Activated CD8-positive, alpha-beta memory T cell treated with anti-CD3 and anti-CD28 coated beads, Interleukin-2, amount 50 U/mL, for 48 hours (primary cell): ENCODE measurements around the gene GABRE.
A peak's percentile ranks its signal among the peaks of the same experiment; 100 is the strongest.

ENCODE experiments used
- DNase-seq: peaks from one replicate; pipeline ENCODE4 v3.0.0-alpha.2; 2020

GABRE gene

DNA sequence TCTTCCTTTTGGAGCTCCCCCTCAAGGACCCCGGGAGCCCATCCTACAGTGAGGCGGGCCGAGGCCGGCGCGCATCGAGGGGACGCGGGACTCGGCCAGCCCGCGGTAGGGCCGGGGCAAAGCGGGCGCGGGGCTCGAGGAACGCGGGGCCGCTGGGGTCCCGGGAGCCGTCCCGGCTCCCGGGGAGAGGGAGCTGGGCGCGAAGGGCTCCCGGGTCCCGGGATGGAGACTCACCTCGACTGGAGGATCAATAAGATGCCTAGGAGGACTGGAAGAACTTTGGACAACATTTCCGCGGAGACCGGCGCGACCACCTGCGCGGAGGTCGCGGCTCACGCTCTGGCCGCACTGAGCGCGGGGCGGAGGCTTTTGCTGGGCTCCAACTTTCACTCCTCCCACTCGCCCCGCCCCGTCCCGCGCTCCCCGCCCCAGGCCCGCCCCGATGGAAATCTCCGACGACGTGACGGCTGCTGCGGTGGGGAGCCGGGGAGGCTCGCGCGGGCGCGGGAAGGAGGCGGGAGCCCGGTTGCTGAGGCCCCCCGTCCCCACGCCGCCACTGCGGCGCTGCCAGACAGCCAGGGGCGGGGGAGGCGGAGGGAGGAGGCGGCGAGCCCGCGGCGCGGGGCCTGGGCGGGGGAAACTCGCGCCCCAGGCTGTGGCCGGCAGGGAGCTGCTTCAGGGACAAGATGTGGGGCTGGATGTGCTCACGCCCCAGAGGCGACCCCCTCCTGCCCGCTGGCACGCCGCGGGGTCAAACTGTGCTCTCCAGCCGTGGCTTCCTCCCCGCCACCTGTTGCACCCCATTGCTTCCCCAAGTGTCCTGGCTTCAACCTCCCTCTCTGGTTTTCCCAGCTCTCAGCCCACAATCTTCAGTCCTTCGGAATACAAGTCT lies at the start of gene GABRE:
GABRE (minus strand) TSS at position 341 of the 892 bp plus-strand sequence; CDS start at position 290, 51 bp downstream.
- DNase-seq = peak; percentile 43

DNA sequence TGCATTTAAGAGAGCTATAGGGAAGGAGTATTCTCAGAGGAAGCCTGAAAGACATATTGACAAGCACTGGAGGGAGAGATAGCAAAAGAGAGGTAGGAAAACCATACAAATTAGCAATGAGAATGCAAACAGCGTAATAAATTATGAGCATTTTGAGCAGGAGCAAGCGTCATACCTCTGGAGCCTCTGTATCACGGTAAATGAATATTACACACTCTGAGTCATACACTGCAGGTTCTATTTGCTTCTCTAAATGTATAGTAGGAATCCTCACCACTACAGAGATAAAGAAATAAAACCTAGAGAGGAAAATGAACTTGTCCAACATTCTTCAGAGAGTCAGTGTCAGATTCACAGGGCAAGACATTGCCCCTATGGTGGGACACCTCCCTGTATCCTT lies 46.4 kb upstream of the GABRE start:
- DNase-seq = no peak

GRCh38 chrX:151999813-152000212 lies 25.3 kb upstream of the GABRE start:
- no peak for DNase-seq

DNA sequence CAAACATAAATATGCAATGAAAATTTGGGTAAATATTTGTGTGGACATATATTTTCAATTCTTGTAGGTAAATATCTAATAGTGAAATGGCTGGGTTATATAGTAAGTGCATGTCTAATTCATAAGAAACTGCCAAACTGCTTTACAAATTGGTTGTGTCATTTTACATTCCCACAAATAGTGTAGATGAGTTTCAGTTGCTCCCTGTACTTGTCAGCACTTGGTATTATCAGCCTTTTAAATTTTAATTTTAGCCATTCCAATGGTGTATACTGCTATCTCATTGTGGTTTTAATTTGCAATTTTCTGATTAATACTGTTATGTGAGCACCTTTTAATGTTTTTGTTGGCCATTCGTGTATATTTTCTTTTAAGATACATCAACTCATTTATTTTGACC lies 23.1 kb upstream of the GABRE start:
- no peak for DNase-seq

- DNase-seq = no peak
Observed at GRCh38 chrX:151996347-151996746, 21.9 kb upstream of the GABRE start.

GRCh38 chrX:151994476-151994875 lies 20.0 kb upstream of the GABRE start:
- no peak for DNase-seq

DNA sequence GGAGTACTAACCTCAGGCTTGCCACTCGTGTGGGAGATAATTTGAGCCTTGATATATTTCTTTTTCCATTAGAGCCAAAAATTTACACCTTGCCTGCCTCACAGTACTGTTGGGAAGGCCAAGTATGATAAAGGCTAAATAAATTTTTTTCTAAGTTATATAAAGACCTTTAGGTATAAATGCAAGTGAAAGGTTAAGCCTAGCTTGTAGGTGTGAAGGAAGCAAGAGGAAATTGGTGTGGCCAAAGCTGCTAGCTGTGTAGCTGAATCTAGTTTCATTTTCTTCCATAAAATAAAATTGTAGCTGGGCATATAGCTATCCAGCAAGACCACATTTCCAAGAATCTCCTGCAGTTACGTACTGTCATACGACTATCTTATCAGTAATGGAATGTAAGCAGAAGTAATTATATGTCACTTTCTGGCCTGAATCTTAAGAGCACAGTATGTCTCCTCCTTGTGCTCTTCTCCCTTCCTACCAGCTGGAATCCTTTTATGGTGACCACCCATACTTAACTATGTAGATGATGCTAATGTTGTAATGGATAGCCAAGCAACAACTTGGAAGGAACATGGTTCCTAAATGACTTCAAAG lies 14.3 kb upstream of the GABRE start:
- no peak for DNase-seq

- no peak for DNase-seq
Observed at GRCh38 chrX:151987108-151987507, 12.6 kb upstream of the GABRE start.

- no peak for DNase-seq
Observed at GRCh38 chrX:151985955-151986354, 11.5 kb upstream of the GABRE start.

- no peak for DNase-seq
Observed at GRCh38 chrX:151985531-151985930, 11.1 kb upstream of the GABRE start.

GRCh38 chrX:151984902-151985301 lies 10.4 kb upstream of the GABRE start:
- DNase-seq = no peak

GRCh38 chrX:151984328-151984727 lies 9.9 kb upstream of the GABRE start:
- DNase-seq = no peak

DNA sequence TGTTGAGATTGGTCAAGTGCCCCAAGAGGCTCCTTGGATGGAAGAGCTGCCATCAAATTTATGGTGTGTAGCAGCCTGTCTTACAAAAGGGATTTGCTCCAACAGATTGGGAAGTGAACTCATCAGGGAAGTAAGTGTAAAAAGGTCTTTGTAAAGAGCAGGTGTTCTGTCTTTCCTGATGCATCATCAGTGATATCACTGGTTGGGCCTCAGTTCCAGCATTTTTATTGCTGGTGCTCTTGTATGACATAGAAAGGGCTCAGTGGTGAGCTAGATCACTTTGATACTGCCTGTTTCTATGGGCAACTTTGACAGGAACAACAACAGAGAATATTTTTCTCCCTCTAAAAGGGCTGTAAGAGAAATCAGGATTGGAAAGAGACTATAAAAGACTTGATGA lies 8.7 kb upstream of the GABRE start:
- DNase-seq = no peak

DNA sequence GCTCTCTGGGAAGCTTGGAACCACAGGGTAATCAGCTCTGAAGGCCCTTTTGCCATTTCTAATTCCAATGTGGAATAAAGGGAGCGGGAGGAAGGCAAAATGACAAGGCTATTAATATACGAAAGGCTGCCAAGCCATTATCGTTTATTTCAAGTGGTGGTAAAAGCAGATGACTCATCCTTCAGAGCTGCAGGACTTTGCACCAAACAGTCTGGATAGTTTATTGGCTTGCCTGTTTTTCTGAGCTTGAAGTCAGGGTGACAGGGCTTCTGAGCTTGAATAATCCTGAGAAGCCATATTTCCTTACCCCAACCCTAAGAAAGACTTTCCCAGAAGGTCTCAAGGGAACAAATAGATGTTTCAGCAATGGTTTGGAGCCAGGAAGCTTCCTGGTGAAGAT lies 7.7 kb upstream of the GABRE start:
- no peak for DNase-seq

GRCh38 chrX:151981129-151981528 lies 6.7 kb upstream of the GABRE start:
- DNase-seq = no peak

GRCh38 chrX:151977923-151978322 lies 3.4 kb upstream of the GABRE start:
- DNase-seq = no peak

GRCh38 chrX:151977009-151977408 lies 2.5 kb upstream of the GABRE start:
- no peak for DNase-seq

- DNase-seq = no peak
Observed at GRCh38 chrX:151975736-151976275, 1.3 kb upstream of the GABRE start.

DNA sequence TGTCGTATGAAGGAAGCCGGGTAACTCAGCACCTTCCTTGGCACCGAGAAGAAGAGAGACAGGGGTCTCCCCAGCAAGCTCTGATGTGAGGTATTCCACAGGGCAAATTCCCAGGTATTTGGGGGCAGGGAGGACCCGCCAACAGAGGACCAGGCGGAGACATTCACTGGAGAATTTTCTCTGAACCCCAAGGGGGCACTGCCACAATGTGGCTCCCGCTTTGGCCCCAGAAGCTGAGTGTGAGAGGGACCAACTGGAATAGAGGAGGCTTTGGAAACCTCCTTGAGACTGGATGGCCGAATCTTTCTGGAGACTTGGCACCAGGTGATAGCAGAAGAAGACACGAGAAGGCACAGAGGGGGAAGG lies 735 bp upstream of the GABRE start:
- DNase-seq = no peak

DNA sequence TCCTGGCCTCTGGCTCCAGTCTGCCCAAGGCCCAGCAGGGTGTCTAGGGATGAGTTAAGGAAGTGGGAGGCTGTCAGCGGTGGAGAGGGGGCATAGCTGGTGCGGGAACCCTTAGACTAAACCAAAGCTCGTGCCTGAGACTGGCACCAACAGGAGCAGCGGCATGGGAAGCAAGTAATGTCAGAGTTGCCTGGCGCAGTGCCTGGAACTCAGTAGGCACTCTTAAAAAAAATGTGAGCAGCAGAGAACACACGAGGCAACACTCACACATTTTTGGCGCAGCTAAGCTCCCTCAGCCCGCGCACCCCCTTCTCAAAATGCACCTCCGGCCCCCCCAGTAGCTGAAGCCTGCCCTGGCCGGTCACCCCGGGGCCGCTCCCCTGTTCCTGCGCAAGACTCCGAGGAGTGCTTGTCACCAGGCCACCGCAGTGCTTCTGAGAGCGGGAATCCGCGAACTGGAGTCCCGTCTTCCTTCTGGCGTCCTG lies 583 bp downstream of the GABRE start:
- no peak for DNase-seq

DNA sequence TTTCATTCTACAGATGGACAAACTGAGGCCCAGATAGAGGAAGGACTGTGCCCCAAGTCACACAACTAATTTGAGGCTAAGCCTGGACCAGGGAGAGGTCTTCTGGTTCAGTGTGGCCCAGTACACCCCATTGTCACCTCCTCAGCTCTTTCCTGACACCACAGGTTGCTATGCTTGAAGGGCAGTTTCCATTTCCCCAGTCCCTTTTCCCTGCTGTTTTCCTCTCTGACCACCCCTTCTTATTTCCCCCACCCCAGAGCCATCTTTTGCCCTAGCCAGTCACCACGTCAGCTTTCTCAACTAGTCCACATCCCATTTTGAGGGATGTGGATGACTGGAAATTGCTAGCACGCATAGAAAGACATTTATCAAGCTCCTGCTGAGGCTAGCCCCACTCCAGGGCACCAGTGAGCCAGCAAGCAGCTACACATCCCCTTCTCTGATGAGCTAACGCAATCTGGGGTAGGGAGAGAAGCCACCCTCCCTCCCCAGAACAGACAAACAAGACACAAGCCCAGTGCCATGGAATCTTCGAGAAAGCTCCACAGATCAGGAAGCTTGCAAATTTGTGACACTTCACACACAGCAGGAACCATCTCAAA lies 1.3 kb downstream of the GABRE start:
- DNase-seq = no peak

DNA sequence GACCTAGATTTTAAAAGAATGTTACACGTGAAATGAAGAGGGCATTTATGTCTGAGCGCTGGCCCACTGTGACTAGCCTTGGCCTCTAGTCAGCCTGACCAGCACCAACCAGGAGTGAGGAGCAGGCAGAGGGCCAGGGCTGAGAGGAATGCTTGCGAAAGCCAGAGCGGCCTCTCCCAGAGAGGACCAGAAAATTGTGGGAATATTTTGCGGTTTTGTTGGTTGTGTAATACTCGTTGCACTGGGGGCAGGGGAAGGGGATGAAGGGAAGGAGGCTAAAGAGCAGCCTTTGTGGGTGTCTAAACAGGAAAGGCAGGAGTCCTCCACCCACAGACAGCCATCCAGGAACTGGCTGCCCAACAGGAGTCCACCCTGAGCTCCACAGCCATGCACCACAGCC lies 3.8 kb downstream of the GABRE start:
- no peak for DNase-seq

- DNase-seq = no peak
Observed at GRCh38 chrX:151970027-151970426, 4.4 kb downstream of the GABRE start.

DNA sequence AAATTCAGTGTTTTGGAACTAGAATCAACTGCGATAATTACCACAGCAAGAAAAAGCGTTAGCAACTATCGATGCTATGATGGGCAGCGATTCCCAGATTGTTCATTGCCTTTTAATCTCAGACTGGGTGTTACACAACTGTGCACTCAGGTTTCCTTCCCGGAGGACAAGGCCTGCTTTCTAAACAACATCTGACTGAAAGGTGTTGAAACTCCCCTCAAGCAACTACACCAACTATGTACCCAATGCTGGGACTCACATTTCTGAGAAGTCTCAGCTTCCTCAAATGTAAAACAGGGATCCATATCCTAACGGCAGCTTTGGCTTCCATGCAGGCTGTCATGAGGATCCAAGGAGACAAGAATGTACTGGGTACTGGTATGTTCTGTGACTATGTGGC lies 8.2 kb downstream of the GABRE start:
- no peak for DNase-seq
